Activated CD4-positive, alpha-beta T cell treated with anti-CD3 and anti-CD28 coated beads, Interleukin-2, amount 50 U/mL, for 16 hours (primary cell): ENCODE measurements around the gene ACTMAP.

ENCODE experiments used
- DNase-seq: peaks from one replicate; pipeline ENCODE4 v3.0.0-alpha.2; 2020

The ACTMAP gene

GRCh38 chr19:40717880-40718773 is 32.1 kb downstream of the ACTMAP start:
- DNase-seq, result no peak

- no peak for DNase-seq
Observed at GRCh38 chr19:40717325-40717879, 32.9 kb downstream of the ACTMAP start.

DNA sequence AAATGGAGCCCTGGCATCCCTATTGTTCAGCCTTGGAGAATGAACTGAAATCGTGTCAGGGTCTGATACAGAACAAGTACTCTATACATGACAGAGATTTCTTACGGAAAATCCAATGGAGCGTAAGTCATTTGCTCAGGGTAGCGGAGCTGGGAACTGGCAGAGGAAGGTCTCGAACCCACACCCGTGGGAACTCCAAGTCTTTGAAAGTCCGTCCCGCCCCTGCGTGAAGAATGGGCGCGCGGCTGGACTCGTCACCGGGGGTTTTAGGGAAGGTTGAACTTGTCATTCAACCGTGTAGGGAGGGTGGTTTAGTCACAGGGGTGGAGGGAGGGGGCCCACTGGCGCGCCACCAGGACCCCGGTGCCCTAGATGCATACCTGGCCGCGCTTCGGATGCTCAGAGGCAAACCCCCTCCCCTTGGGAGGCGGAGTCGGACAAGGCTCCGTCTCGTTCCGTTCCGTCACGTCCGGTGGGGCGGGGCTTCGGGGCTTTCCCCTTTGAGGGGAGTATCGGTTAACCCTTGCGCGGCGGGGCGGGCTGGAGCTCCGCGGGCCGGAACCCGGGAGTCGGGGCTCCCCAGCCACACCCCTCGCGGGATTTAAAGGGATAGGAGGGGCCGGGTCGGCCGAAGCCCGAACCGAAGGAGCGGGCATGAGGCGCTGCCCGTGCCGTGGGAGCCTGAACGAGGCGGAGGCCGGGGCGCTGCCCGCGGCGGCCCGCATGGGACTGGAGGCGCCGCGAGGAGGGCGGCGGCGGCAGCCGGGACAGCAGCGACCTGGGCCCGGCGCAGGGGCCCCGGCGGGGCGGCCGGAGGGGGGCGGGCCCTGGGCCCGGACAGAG is 33.6 kb downstream of the ACTMAP start, which contains the start of the genes COQ8B and ITPKC:
Gene COQ8B, minus strand, starts transcription at position 405 of the 843 bp plus-strand sequence. CDS start 2,254 bp downstream, outside the sequence.
Gene ITPKC, plus strand, starts transcription at position 631 of the 843 bp plus-strand sequence. Its CDS starts 24 bp downstream, at position 655.
- peak; percentile 99 for DNase-seq

GRCh38 chr19:40716031-40716481 is 34.2 kb downstream of the ACTMAP start:
- DNase-seq, result peak; percentile 68

GRCh38 chr19:40714441-40715299 is 35.6 kb downstream of the ACTMAP start:
- peak; percentile 96 for DNase-seq

DNA sequence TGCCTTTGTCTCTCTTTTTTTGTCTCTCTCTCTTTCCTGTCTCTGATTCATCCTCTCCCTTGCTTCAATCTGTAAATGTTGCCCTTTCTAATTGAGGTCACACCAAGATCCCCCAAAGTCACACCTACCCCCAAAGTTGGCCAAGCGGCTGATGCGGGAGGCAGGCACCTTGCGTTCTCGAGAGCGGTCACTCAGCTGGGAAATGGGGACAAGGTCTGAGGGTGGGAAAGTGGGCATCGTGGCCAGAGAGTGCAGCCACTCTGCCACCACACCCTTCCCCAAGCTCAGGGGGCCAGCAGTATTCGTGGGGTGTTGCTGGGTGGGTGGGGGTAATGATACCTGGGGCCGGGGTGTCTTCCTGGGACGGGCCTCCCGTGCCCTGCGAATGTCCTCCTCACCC is 36.3 kb downstream of the ACTMAP start:
- DNase-seq, result no peak

DNA sequence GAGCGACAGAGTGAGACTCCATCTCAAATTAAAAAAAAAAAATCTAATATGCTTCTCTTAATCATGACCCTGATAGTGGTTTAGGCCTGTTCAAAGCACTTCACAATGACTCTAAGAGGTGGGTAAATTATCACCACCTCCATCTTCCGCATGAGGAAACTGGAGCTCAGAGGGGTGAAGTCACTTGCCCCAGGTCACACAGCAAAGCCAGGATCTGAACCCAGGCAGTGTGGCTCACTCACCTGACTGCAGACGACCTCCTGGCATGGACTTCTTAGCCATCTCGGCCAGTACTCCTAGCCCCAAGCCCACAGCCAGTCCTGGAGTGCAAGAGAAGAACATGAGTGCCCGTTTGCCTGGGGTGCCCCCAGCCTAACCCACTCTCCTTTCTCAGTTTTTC is 40.5 kb downstream of the ACTMAP start:
- DNase-seq, result no peak

GRCh38 chr19:40707615-40708014 is 42.7 kb downstream of the ACTMAP start:
- no peak for DNase-seq

DNA sequence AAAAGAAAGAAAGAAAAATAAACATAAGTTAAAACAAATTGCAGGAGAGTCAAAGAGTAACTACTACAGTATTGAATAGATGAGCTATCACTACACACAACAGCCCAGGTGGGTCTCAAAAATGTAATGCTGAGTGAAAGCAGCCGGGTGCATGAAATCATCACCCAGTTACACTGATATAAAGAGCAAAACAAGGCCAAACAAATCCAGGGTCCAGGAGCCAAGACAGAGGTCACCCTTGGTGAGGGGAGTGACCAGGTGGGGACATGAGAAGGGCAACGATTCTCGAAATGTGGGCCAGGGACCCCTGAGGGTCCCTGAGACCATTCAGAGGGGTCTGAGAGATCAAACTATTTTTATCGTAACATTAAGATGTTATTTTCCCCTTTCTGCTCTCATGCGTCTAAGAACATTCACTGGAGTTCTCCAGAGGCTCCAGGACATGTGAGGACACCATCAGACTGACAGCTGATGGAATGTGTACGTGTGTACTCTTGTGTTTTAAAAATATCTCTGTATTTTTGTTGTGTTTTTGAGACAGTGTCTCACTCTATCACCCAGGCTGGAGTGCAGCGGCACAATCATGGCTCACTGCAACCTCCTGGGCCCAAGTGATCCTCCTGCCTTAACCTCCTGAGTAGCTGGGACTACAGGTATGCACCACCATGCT is 44.2 kb downstream of the ACTMAP start:
- no peak for DNase-seq

DNA sequence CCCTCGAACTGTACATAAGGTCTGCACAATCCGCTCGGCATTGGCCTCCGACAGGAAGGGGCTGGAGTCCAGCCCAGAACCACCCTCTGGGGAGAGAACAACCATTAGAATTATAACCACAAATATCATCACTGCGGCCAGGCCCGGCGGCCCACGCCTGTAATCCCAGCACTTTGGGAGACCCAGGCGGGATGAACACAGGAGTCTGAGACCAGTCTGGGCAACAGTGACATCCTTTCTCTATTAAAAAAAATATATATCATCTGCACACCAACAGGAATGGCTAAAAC is 45.0 kb downstream of the ACTMAP start:
- no peak for DNase-seq

GRCh38 chr19:40704491-40705361 is 45.6 kb downstream of the ACTMAP start:
- DNase-seq, result no peak

- DNase-seq, result no peak
Observed at GRCh38 chr19:40703029-40703755, 47.1 kb downstream of the ACTMAP start.

GRCh38 chr19:40702337-40703012 is 47.8 kb downstream of the ACTMAP start:
- DNase-seq, result no peak

DNA sequence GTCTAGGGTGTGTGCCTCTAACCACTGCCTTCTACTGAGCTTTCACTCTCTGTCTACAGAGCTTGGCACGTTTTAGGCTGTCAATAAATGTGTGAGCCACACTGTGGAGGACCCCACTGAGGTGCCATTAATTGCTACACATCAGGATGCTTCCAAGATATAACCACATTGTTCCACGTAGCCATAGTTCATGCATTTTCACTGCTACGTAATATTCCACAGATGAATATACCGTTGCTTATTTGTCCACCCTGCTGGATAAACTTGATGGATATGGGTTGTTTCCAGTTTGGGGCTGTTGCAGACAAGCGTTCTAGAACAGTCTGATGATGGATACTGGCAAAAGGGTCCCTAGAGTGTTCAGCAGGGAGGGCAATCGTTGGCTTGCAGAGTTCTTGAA is 48.5 kb downstream of the ACTMAP start:
- DNase-seq, result no peak

GRCh38 chr19:40700083-40700482 is 50.2 kb downstream of the ACTMAP start:
- no peak for DNase-seq

DNA sequence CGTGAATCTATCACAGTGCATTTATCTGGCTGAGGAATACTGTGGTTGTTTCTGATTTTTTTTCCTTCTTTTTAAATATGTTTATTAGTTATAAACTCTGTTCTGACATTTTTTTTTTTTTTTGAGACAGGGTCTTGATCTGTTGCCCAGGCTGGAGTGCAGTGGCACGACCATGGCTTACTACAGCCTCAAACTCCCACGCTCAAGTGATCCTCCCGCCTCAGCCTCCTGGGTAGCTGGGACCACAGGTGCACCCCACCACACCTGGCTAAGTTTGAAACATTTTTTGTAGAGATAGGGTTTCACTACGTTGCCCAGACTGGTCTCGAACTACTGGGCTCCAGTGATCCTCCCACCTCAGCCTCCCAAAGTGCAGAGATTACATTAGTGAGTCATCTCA is 53.3 kb downstream of the ACTMAP start:
- no peak for DNase-seq

GRCh38 chr19:40695881-40696280 is 54.4 kb downstream of the ACTMAP start:
- DNase-seq, result no peak

- no peak for DNase-seq
Observed at GRCh38 chr19:40693896-40694295, 56.4 kb downstream of the ACTMAP start.

- no peak for DNase-seq
Observed at GRCh38 chr19:40693150-40693788, 57.0 kb downstream of the ACTMAP start.
